Measurements from ENCODE around the gene TRIM46.
"Not testable (repeated sequence)": the region's sequence is repeated elsewhere in the genome, so short reads cannot be mapped to it uniquely, and the experiment has no call there.

Gene TRIM46

GRCh38 chr1:155233502-155233901, 59.9 kb downstream of the TRIM46 start:
- DNase-seq = not testable (repeated sequence)

Measured in DMS79 (cell line).